Vagina (tissue), 2 donors: ENCODE results near the gene SAMD1.

Experiments used
- CTCF ChIP-seq, 3 experiments: fragments of 450-650 bp in 2 of 3; fragments of 200-600 bp in 1 of 3; sonication (generic) in 1 of 3; IDR thresholded peaks; one replicate each; pipeline ENCODE4 v1.5.1; 2017 to 2019; ENCODE audit warnings: antibody characterized with exemption in 3 of 3, mild to moderate bottlenecking in 2 of 3, moderate library complexity in 2 of 3
- POLR2AphosphoS5 ChIP-seq, 2 donors: sonication (generic); formaldehyde crosslinking; IDR thresholded peaks; one replicate each; pipeline ENCODE4 v1.9.0; 2017; ENCODE audit warnings: antibody characterized with exemption in 2 of 2, mild to moderate bottlenecking in 2 of 2, low read depth in 1 of 2; ENCODE audit not compliant: insufficient read depth in 1 of 2

DNA sequence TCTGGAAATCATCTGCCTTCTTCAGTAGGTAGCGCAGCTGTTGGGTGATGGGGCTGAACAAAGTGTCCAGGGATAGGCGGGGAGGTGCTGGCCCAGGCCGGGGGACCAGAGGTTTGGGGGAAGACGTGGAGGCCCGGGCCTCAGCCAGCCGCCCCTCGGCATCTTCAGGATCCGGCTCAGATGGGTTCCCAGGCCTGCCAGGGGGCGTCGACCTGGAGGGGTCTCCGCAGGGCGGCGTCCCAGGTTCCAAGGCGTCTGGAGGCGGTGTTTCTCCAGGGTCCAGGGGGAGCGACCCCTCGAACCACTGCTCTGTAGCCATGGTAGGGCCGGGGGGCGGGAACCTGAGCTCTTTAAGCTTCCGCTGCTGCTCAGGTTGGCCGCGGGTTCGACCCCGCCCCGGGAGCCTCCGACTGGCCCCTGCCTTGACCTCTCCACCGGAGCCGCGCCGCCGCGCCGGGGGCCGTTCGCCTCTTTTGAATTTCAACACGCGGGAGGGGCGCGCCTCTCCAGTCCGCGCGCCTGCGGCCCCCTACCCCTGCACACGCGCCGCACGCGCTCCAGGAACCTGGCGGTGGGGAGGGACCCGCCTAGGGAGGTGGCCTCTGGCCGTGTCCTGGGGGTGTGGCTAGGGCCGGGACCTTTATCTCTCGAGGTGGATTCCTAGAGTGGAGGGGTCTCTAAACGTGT lies 5.1 kb downstream of the SAMD1 start, which contains the start of gene C19orf67:
- TF ChIP-seq CTCF (IDR thresholded peaks at IDR 0.05) (no peak), POLR2AphosphoS5 (IDR thresholded peaks at IDR 0.05; ENCODE audit: insufficient read depth in 1 of 2, low read depth in 1 of 2) (no peak)
